ENCODE data around the gene SOCS6.
"Not testable (repeated sequence)": the region's sequence is repeated elsewhere in the genome, so short reads cannot be mapped to it uniquely, and the experiment has no call there.

The SOCS6 gene

GRCh38 chr18:70354771-70355170 lies 65.9 kb downstream of the SOCS6 start:
- H3K4me3 ChIP-seq (replicated peaks in 1 of 2; ENCODE audit: low read depth in 2 of 2, low read length in 2 of 2), result no peak overlapping the region
- DNase-seq (ENCODE audit: low read depth in 2 of 2), result no peak
- no peak for TF ChIP-seq CTCF (IDR thresholded peaks at IDR 0.05; ENCODE audit: low read depth, low read length)

- DNase-seq (ENCODE audit: low read depth in 2 of 2), result no peak
- TF ChIP-seq CTCF (IDR thresholded peaks at IDR 0.05; ENCODE audit: low read depth, low read length), result no peak
- no peak overlapping the region for H3K4me3 ChIP-seq (replicated peaks in 1 of 2; ENCODE audit: low read depth in 2 of 2, low read length in 2 of 2)
Measured at GRCh38 chr18:70355620-70356385, 67.0 kb downstream of the SOCS6 start.

- not testable (repeated sequence) for H3K4me3 ChIP-seq (replicated peaks in 1 of 2; ENCODE audit: low read depth in 2 of 2, low read length in 2 of 2)
- DNase-seq (ENCODE audit: low read depth in 2 of 2), result peak; percentile 77 to 94
Measured at GRCh38 chr18:70358105-70358406, 69.2 kb downstream of the SOCS6 start.

GRCh38 chr18:70359071-70359470 lies 70.2 kb downstream of the SOCS6 start:
- no peak for TF ChIP-seq CTCF (IDR thresholded peaks at IDR 0.05; ENCODE audit: low read depth, low read length)
- no peak overlapping the region for H3K4me3 ChIP-seq (replicated peaks in 1 of 2; ENCODE audit: low read depth in 2 of 2, low read length in 2 of 2)
- no peak for DNase-seq (ENCODE audit: low read depth in 2 of 2)

- DNase-seq (ENCODE audit: low read depth in 2 of 2), result no peak
- H3K4me3 ChIP-seq (replicated peaks in 1 of 2; ENCODE audit: low read depth in 2 of 2, low read length in 2 of 2), result no peak overlapping the region
- TF ChIP-seq CTCF (IDR thresholded peaks at IDR 0.05; ENCODE audit: low read depth, low read length), result no peak
Measured at GRCh38 chr18:70362258-70362657, 73.4 kb downstream of the SOCS6 start.

- no peak for TF ChIP-seq CTCF (IDR thresholded peaks at IDR 0.05; ENCODE audit: low read depth, low read length)
- H3K4me3 ChIP-seq (replicated peaks in 1 of 2; ENCODE audit: low read depth in 2 of 2, low read length in 2 of 2), result no peak overlapping the region
- peak; percentile 54 to 73 for DNase-seq (ENCODE audit: low read depth in 2 of 2)
Measured at GRCh38 chr18:70363861-70364260, 75.0 kb downstream of the SOCS6 start.

GRCh38 chr18:70365361-70365760 lies 76.5 kb downstream of the SOCS6 start:
- DNase-seq (ENCODE audit: low read depth in 2 of 2), result peak in 1 of 2 donors; percentile 23
- no peak overlapping the region for H3K4me3 ChIP-seq (replicated peaks in 1 of 2; ENCODE audit: low read depth in 2 of 2, low read length in 2 of 2)
- no peak for TF ChIP-seq CTCF (IDR thresholded peaks at IDR 0.05; ENCODE audit: low read depth, low read length)
